ENCODE results near the gene PIP4K2C. TPM values are rescaled to one million over a fixed set of nuclear protein-coding genes. Genes with fewer than 3 reads are reported as not detected.

Gene PIP4K2C
- total RNA-seq, 2 experiments from 2014 or later: 15.1 to 17.3 TPM

DNA sequence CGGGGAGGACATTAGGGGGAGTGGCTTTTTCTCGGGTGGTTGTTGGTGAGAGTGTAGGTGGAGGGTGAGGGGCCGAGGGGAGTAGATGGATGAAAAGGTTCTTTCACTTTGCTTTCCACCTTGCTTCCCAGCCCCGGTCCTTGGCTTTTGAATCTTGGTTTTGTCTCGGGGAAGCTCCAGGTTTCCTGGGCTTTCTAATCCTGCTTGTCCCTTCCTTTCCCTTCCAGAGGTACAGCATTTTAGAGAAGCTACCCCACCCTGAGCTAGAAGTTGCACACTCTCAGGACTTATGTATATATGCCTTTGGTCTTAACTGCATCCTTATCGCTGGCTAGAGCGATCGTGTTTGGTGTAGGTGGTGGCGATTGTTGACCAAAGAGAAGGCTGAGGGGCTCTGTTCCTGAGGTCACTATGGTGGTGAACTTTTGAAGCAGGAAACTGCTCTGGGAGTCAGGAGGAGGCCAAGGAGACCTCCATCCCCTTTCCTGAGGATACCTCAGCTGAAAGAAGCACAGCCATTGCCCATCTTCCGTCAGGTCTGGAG, 862 bp downstream of the PIP4K2C start:
- no peak for DNase-seq
- TF ChIP-seq, protein P1, sequence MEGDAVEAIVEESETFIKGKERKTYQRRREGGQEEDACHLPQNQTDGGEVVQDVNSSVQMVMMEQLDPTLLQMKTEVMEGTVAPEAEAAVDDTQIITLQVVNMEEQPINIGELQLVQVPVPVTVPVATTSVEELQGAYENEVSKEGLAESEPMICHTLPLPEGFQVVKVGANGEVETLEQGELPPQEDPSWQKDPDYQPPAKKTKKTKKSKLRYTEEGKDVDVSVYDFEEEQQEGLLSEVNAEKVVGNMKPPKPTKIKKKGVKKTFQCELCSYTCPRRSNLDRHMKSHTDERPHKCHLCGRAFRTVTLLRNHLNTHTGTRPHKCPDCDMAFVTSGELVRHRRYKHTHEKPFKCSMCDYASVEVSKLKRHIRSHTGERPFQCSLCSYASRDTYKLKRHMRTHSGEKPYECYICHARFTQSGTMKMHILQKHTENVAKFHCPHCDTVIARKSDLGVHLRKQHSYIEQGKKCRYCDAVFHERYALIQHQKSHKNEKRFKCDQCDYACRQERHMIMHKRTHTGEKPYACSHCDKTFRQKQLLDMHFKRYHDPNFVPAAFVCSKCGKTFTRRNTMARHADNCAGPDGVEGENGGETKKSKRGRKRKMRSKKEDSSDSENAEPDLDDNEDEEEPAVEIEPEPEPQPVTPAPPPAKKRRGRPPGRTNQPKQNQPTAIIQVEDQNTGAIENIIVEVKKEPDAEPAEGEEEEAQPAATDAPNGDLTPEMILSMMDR (IDR thresholded peaks at IDR 0.05): no peak
- peaks cover 39% of the 10 kb centered on the region for H3K4me1 Mint-ChIP-seq (ENCODE audit: low read depth)
- Histone ChIP-seq H3K36me3 (ENCODE audit: insufficient read depth, low read length) (peaks cover 36% of the 10 kb centered on the region), H3K4me3 (ENCODE audit: low read length) (peak overlapping the region; percentile 99), H3K9me3 (ENCODE audit: control insufficient read depth in 1 of 2, insufficient read depth in 1 of 2, low read length in 2 of 2) (no peaks in the 10 kb centered on the region), H3K4me1 (ENCODE audit: insufficient read depth, low read length) (peaks cover 30% of the 10 kb centered on the region), H3K27me3 (ENCODE audit: control insufficient read depth in 1 of 2, insufficient read depth in 2 of 2, low read length in 2 of 2) (peaks cover 0 to 4% of the 10 kb centered on the region in 2 experiments), H3K27ac (ENCODE audit: low read depth in 1 of 2, low read length in 2 of 2) (peak overlapping the region; percentile 67 to 73)
- ChIA-PET CTCF (interaction anchor here (1.5 to 3.0 kb wide), 2 partner anchors 9 to 28 kb away, joined by 3 to 24 read pairs; no protein-coding TSS in a partner anchor), POLR2A (interaction anchor here (0.5 to 2.0 kb wide), 4 partner anchors 12 to 106 kb away, joined by 4 to 7 read pairs (median 5); partner anchors contain the start of genes ARHGEF25 and DTX3)
- no peak for ATAC-seq (ENCODE audit: poor library complexity)
- intact Hi-C loops (cut with DNase I, micrococcal nuclease): loop anchor here in 1 of 2 experiments (2.0 to 5.0 kb wide), 2 partner anchors 45 to 100 kb away; partner anchors contain the start of genes DCTN2 and OS9
- H3K9me3 Mint-ChIP-seq: no peaks in the 10 kb centered on the region
- peaks cover 46% of the 10 kb centered on the region for H3K36me3 Mint-ChIP-seq (ENCODE audit: low read depth)
- H3K27me3 Mint-ChIP-seq: no peaks in the 10 kb centered on the region
- peak overlapping the region; percentile 91 for H3K4me3 Mint-ChIP-seq
- peak overlapping the region; percentile 84 for H3K27ac Mint-ChIP-seq

- CTCF ChIA-PET: interaction anchor here (1.0 to 3.0 kb wide), 3 partner anchors 9 to 27 kb away, joined by 3 to 24 read pairs (median 4); no protein-coding TSS in a partner anchor
- POLR2A ChIA-PET: interaction anchor here (1.1 to 1.4 kb wide), 5 partner anchors 9 to 113 kb away, joined by 3 to 4 read pairs (median 3); partner anchors contain the start of genes ARHGAP9, DCTN2 and DTX3
- ATAC-seq (ENCODE audit: poor library complexity) (no peak), DNase-seq (no peak)
- intact Hi-C loops (cut with DNase I, micrococcal nuclease): loop anchor here in 1 of 2 experiments (5.0 kb wide), 1 partner anchor 100 kb away; the partner anchor contains the start of gene OS9
- Histone ChIP-seq H3K4me1 (ENCODE audit: insufficient read depth, low read length) (peaks cover 30% of the 10 kb centered on the region), H3K4me3 (ENCODE audit: low read length) (no peak overlapping the region), H3K27me3 (ENCODE audit: control insufficient read depth in 1 of 2, insufficient read depth in 2 of 2, low read length in 2 of 2) (no peaks in the 10 kb centered on the region), H3K27ac (ENCODE audit: low read depth in 1 of 2, low read length in 2 of 2) (peak overlapping the region in 1 of 2 donors; percentile 4), H3K9me3 (ENCODE audit: control insufficient read depth in 1 of 2, insufficient read depth in 1 of 2, low read length in 2 of 2) (no peaks in the 10 kb centered on the region), H3K36me3 (ENCODE audit: insufficient read depth, low read length) (peaks cover 42% of the 10 kb centered on the region)
- peaks cover 54% of the 10 kb centered on the region for H3K36me3 Mint-ChIP-seq (ENCODE audit: low read depth)
- H3K4me3 Mint-ChIP-seq: peak overlapping the region; percentile 91
- peak overlapping the region; percentile 84 for H3K27ac Mint-ChIP-seq
- H3K9me3 Mint-ChIP-seq: no peaks in the 10 kb centered on the region
- no peaks in the 10 kb centered on the region for H3K27me3 Mint-ChIP-seq
- H3K4me1 Mint-ChIP-seq (ENCODE audit: low read depth): peaks cover 39% of the 10 kb centered on the region
- TF ChIP-seq, protein P1 (IDR thresholded peaks at IDR 0.05): no peak
These were observed 1.7 kb downstream of the PIP4K2C start for GRCh38 chr12:57592551-57593165.

- H3K36me3 Mint-ChIP-seq (ENCODE audit: low read depth): peaks cover 58% of the 10 kb centered on the region
- intact Hi-C loops (cut with DNase I, micrococcal nuclease): loop anchor here in 1 of 2 experiments (5.0 kb wide), 1 partner anchor 99 kb away; the partner anchor contains the start of gene OS9
- H3K9me3 Mint-ChIP-seq: no peaks in the 10 kb centered on the region
- no peak for DNase-seq
- ChIA-PET CTCF (interaction anchor here (1.0 to 3.0 kb wide), 3 partner anchors 10 to 26 kb away, joined by 3 to 24 read pairs (median 4); no protein-coding TSS in a partner anchor), POLR2A (interaction anchor here (1.1 to 1.4 kb wide), 5 partner anchors 10 to 113 kb away, joined by 3 to 4 read pairs (median 3); partner anchors contain the start of genes ARHGAP9, DCTN2 and DTX3)
- no peaks in the 10 kb centered on the region for H3K27me3 Mint-ChIP-seq
- peak overlapping the region; percentile 40 for H3K4me3 Mint-ChIP-seq
- H3K36me3 ChIP-seq (ENCODE audit: insufficient read depth, low read length): peaks cover 48% of the 10 kb centered on the region
- H3K27ac ChIP-seq (ENCODE audit: low read depth in 1 of 2, low read length in 2 of 2): peak overlapping the region in 1 of 2 donors; percentile 4
- no peaks in the 10 kb centered on the region for H3K9me3 ChIP-seq (ENCODE audit: control insufficient read depth in 1 of 2, insufficient read depth in 1 of 2, low read length in 2 of 2)
- peaks cover 39% of the 10 kb centered on the region for H3K4me1 Mint-ChIP-seq (ENCODE audit: low read depth)
- no peak overlapping the region for H3K4me3 ChIP-seq (ENCODE audit: low read length)
- peak overlapping the region; percentile 84 for H3K27ac Mint-ChIP-seq
- ATAC-seq (ENCODE audit: poor library complexity): no peak
- H3K4me1 ChIP-seq (ENCODE audit: insufficient read depth, low read length): peaks cover 30% of the 10 kb centered on the region
- no peaks in the 10 kb centered on the region for H3K27me3 ChIP-seq (ENCODE audit: control insufficient read depth in 1 of 2, insufficient read depth in 2 of 2, low read length in 2 of 2)
- TF ChIP-seq, protein P1 (IDR thresholded peaks at IDR 0.05): no peak
These were observed 2.2 kb downstream of the PIP4K2C start for GRCh38 chr12:57593187-57593586.
